Breast epithelium (tissue), 4 donors: ENCODE measurements around the gene TAOK2. TPM values are rescaled to one million over a fixed set of nuclear protein-coding genes. Genes with fewer than 3 reads are reported as not detected.

Experiments used
- DNase-seq, 2 donors: peaks; one replicate each; pipeline ENCODE4 v3.0.0-alpha.2; 2019; ENCODE audit warnings: low spot score in 2 of 2
- H3K27ac ChIP-seq, 2 donors: fragments of 200-600 bp; sonication (generic) in 1 of 2; one replicate each; pipeline ENCODE4 v1.5.1; 2016 to 2019; ENCODE audit warnings: mild to moderate bottlenecking in 1 of 2
- H3K27me3 ChIP-seq, 2 donors: fragments of 200-600 bp; sonication (generic) in 1 of 2; one replicate each; pipeline versions ENCODE4 v1.5.1 to v1.6.0; 2017 to 2019; ENCODE audit warnings: control low read depth in 1 of 2, mild to moderate bottlenecking in 1 of 2
- H3K36me3 ChIP-seq: fragments of 200-600 bp; one replicate; pipeline ENCODE4 v1.5.1; 2019
- H3K4me1 ChIP-seq, 2 donors: fragments of 200-600 bp; sonication (generic); one replicate each; pipeline ENCODE4 v1.5.1; 2016 to 2019; ENCODE audit warnings: control low read depth in 1 of 2
- H3K4me3 ChIP-seq, 3 donors: fragments of 200-600 bp; sonication (generic); 1 replicate in 2 of 3; 2 replicates in 1 of 3; pipeline ENCODE4 v1.5.1; 2016 to 2019; ENCODE audit warnings: mild to moderate bottlenecking in 3 of 3, moderate library complexity in 2 of 3
- H3K9me3 ChIP-seq, 2 donors: fragments of 200-600 bp; sonication (generic) in 1 of 2; one replicate each; pipeline ENCODE4 v1.5.1; 2016 to 2019; ENCODE audit warnings: control low read depth in 1 of 2
- POLR2A ChIP-seq: fragments of 450-650 bp; IDR thresholded peaks from one replicate; pipeline ENCODE4 v1.6.1; 2016; ENCODE audit warnings: antibody characterized with exemption, mild to moderate bottlenecking, moderate library complexity
- POLR2AphosphoS5 ChIP-seq, 3 donors: sonication (generic); formaldehyde crosslinking; IDR thresholded peaks; one replicate each; pipeline ENCODE4 v1.6.1; 2017; ENCODE audit warnings: antibody characterized with exemption in 3 of 3
- intact Hi-C: fragments of 100-400 bp; cut with DNase I; formaldehyde crosslinking; loops from one replicate; pipeline ENCODE4 v1.15.1; 2023; ENCODE audit warnings: low total_unique reads
- total RNA-seq, 3 donors: library from RNA; depleted of rRNA; stranded (reverse); fragments of >200 nt; gene quantifications; one replicate each; pipeline ENCODE4 v1.1.0, GENCODE V29; 2016
- TF ChIP-seq, protein P1 (sequence below), 3 donors: fragments of 450-650 bp; IDR thresholded peaks; one replicate each; pipeline ENCODE4 v1.5.1; 2016 to 2017; ENCODE audit warnings: antibody characterized with exemption in 3 of 3, mild to moderate bottlenecking in 3 of 3, moderate library complexity in 3 of 3

TAOK2 gene
- total RNA-seq, 3 donors from 2014 or later: 31.8 to 51.1 (median 37.3) TPM

DNA sequence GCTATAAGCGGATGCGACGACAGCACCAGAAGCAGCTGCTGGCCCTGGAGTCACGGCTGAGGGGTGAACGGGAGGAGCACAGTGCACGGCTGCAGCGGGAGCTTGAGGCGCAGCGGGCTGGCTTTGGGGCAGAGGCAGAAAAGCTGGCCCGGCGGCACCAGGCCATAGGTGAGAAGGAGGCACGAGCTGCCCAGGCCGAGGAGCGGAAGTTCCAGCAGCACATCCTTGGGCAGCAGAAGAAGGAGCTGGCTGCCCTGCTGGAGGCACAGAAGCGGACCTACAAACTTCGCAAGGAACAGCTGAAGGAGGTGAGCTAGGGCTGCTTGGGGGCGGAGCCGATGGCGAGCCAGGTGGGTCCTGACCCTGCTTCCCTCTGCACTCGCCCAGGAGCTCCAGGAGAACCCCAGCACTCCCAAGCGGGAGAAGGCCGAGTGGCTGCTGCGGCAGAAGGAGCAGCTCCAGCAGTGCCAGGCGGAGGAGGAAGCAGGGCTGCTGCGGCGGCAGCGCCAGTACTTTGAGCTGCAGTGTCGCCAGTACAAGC, 11.7 kb downstream of the TAOK2 start:
- no peak for DNase-seq
- Histone ChIP-seq H3K4me1 (no peaks in the 10 kb centered on the region), H3K9me3 (no peaks in the 10 kb centered on the region), H3K27me3 (no peaks in the 10 kb centered on the region), H3K27ac (no peak overlapping the region), H3K4me3 (no peak overlapping the region), H3K36me3 (peaks cover 39% of the 10 kb centered on the region)
- TF ChIP-seq, protein P1, sequence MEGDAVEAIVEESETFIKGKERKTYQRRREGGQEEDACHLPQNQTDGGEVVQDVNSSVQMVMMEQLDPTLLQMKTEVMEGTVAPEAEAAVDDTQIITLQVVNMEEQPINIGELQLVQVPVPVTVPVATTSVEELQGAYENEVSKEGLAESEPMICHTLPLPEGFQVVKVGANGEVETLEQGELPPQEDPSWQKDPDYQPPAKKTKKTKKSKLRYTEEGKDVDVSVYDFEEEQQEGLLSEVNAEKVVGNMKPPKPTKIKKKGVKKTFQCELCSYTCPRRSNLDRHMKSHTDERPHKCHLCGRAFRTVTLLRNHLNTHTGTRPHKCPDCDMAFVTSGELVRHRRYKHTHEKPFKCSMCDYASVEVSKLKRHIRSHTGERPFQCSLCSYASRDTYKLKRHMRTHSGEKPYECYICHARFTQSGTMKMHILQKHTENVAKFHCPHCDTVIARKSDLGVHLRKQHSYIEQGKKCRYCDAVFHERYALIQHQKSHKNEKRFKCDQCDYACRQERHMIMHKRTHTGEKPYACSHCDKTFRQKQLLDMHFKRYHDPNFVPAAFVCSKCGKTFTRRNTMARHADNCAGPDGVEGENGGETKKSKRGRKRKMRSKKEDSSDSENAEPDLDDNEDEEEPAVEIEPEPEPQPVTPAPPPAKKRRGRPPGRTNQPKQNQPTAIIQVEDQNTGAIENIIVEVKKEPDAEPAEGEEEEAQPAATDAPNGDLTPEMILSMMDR (IDR thresholded peaks at IDR 0.05): no peak
- TF ChIP-seq POLR2AphosphoS5 (IDR thresholded peaks at IDR 0.05) (no peak), POLR2A (no peak)
- intact Hi-C loops: no loop called here

- no peak for DNase-seq
- no peaks in the 10 kb centered on the region for H3K9me3 ChIP-seq
- no peaks in the 10 kb centered on the region for H3K4me1 ChIP-seq
- intact Hi-C loops: no loop called here
- H3K27ac ChIP-seq: no peak overlapping the region
- TF ChIP-seq, protein P1 (IDR thresholded peaks at IDR 0.05): no peak
- TF ChIP-seq POLR2AphosphoS5 (IDR thresholded peaks at IDR 0.05): no peak
- no peak for TF ChIP-seq POLR2A
- peaks cover 31% of the 10 kb centered on the region for H3K36me3 ChIP-seq
- no peaks in the 10 kb centered on the region for H3K27me3 ChIP-seq
- no peak overlapping the region for H3K4me3 ChIP-seq
Observed at GRCh38 chr16:29986231-29986630, 12.6 kb downstream of the TAOK2 start.

DNA sequence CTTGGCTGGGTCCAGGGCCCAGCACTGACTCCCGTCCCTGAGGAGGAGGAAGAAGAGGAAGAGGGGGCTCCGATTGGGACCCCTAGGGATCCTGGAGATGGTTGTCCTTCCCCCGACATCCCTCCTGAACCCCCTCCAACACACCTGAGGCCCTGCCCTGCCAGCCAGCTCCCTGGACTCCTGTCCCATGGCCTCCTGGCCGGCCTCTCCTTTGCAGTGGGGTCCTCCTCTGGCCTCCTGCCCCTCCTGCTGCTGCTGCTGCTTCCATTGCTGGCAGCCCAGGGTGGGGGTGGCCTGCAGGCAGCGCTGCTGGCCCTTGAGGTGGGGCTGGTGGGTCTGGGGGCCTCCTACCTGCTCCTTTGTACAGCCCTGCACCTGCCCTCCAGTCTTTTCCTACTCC, 13.3 kb downstream of the TAOK2 start:
- no peaks in the 10 kb centered on the region for H3K27me3 ChIP-seq
- H3K9me3 ChIP-seq: no peaks in the 10 kb centered on the region
- H3K36me3 ChIP-seq: peaks cover 31% of the 10 kb centered on the region
- no peak for DNase-seq
- H3K27ac ChIP-seq: no peak overlapping the region
- TF ChIP-seq, protein P1 (IDR thresholded peaks at IDR 0.05): no peak
- no peak for TF ChIP-seq POLR2A
- no peak for TF ChIP-seq POLR2AphosphoS5 (IDR thresholded peaks at IDR 0.05)
- intact Hi-C loops: no loop called here
- no peak overlapping the region for H3K4me3 ChIP-seq
- H3K4me1 ChIP-seq: no peaks in the 10 kb centered on the region

GRCh38 chr16:29987371-29988085, 13.9 kb downstream of the TAOK2 start:
- Histone ChIP-seq H3K4me1 (no peaks in the 10 kb centered on the region), H3K36me3 (peaks cover 31% of the 10 kb centered on the region), H3K9me3 (no peaks in the 10 kb centered on the region), H3K27me3 (no peaks in the 10 kb centered on the region), H3K27ac (no peak overlapping the region), H3K4me3 (no peak overlapping the region)
- TF ChIP-seq POLR2AphosphoS5 (IDR thresholded peaks at IDR 0.05) (no peak), POLR2A (no peak)
- TF ChIP-seq, protein P1 (IDR thresholded peaks at IDR 0.05): no peak
- no peak for DNase-seq
- intact Hi-C loops: no loop called here

- Histone ChIP-seq H3K27ac (no peak overlapping the region), H3K4me3 (no peak overlapping the region), H3K9me3 (no peaks in the 10 kb centered on the region), H3K4me1 (no peaks in the 10 kb centered on the region), H3K36me3 (peaks cover 21% of the 10 kb centered on the region), H3K27me3 (no peaks in the 10 kb centered on the region)
- TF ChIP-seq, protein P1 (IDR thresholded peaks at IDR 0.05): no peak
- no peak for TF ChIP-seq POLR2A
- no peak for TF ChIP-seq POLR2AphosphoS5 (IDR thresholded peaks at IDR 0.05)
- DNase-seq: no peak
- intact Hi-C loops: no loop called here
Observed at GRCh38 chr16:29988346-29989075, 14.8 kb downstream of the TAOK2 start.
